HG02571 (cell line): ENCODE measurements around the gene R3HDM1.
"Not testable (repeated sequence)": the region's sequence is repeated elsewhere in the genome, so short reads cannot be mapped to it uniquely, and the experiment has no call there.

Experiments
- ATAC-seq: cut with Tn5 transposase; IDR thresholded peaks from one replicate; pipeline ENCODE4 v1.9.1; 2021; ENCODE audit warnings: mild to moderate bottlenecking, moderate library complexity; ENCODE audit not compliant: unreplicated experiment

The R3HDM1 gene

DNA sequence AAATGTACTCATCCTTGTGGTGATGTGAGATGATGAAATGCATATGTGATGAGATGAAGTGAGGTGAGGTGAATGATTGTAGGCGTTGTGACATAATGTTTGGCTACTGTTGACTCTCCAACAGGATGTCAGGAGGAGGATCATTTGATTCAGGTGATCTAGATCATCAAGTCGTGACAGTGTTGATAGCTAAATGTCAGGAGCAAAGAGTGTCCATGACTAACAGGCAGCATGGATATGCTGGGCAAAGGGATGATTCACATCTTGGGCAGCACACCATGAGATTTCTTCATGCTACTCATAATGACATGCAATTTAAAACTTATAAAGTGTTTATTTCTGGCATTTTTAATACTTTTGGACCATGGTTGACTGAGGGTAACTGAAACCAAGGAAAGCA lies 170.2 kb downstream of the R3HDM1 start:
- no peak for ATAC-seq

DNA sequence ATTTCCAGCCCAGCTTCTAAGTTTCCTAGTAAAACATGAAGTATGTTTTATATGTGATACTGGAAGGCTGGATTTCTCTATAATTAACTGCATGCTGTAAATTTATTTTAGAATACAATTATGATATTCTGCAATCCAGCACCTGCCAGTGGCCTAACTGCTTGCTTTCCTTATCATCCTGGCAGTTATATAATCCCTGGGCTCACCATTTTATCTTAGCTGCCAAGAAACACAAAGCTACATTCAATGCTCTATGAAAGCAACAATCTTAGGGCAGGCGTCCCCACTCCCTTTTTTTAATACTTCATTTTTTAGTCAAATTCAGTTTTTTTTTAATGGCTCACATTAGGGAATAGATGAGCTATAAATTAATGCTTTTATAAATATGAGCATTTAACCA lies 172.0 kb downstream of the R3HDM1 start:
- ATAC-seq = no peak

DNA sequence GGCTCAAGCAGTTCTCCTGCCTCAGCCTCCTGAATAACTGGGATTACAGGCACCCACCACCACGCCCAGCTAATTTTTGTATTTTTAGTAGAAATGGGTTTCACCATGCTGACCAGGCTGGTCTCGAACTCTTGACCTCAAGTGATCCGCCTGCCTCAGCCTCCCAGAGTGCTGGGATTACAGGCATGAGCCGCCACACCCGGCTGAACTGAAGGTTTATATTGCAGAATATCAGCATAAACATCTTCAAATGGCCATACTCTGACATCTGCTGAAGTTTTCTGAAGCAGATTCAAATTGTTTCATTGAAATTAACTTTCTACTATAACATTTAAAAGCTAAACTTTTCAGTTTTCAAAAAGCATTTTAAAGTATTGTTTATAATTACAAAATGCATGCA lies 172.8 kb downstream of the R3HDM1 start:
- not testable (repeated sequence) for ATAC-seq

DNA sequence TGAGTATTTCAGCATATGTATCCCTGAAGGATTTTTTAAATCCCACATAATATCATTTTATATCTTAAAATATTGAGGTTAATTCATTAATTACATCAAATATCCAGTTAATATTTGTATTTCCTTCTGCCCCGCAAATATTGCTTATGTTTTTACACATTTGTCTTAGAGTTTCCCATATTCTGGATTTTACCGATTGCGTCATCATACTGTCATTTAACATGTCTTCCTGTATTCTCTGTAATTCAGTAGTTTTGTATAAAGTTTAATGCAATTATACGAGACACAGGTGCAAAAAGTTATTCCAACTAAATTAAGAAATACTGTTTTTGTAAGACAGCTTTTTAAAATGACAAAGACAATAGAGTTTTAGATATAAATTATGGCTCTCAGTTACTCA lies 176.9 kb downstream of the R3HDM1 start:
- ATAC-seq = no peak

DNA sequence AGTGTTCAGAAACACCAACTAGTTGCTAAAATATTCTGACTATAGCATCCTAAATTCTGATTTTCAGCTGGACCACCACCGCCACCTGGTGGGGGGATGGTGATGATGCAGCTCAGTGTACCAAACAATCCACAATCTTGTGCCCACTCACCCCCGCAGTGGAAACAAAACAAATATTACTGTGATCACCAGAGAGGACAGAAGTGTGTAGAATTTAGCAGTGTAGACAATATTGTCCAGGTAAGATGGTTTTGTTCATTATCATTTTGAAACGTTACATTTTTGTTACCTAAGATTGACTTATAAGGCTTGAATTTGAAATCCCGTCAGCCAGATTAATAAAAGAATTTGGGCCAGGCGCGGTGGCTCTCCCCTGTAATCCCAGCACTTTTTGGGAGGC lies 178.7 kb downstream of the R3HDM1 start:
- no peak for ATAC-seq

DNA sequence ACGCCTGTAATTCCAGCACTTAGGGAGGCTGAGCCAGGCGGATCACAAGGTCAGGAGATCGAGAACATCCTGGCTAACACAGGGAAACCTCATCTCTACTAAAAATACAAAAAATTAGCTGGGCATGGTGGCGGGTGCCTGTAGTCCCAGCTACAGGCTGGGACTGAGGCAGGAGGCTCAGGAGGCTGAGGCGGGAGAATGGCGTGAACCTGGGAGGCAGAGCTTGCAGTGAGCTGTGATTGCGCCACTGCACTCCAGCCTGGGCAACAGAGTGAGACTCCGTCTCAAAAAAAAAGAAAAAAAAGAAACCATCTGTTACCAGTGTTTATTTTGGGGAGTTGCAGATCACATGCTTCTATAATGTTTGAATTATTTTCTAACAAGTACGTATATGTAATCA lies 183.8 kb downstream of the R3HDM1 start:
- ATAC-seq = not testable (repeated sequence)

DNA sequence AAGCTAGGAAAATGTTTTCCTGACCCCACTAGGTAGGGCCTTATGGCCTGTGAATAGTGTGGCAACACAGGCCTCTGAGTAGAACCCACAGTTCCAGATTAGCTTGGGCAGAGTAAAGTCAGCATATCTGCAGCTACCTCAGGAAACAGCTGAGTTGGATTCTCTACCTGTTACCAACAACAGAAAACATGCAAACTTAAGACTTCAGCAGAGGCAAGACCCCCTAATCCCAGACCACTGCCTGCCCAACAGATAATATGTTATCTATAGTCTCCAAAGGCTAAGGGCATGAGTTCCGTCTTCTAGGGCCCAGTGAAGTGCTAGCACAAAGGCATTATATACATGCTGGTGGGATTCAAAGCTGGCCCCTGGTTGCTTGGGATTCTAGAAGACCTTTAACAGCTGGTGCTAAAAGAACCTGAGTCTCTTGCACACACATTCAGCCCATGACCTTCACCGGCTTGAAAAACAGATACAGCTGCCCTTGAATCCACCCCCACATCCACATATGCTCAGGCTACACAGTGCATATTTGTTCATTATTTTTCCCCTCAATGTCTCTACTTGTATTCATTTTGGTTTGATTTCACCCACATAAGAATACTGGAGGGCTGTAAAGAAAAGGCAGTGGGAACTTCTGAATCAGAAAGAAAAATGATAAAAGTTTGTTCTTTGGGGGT lies 196.9 kb downstream of the R3HDM1 start:
- no peak for ATAC-seq

- ATAC-seq = no peak
Measured at GRCh38 chr2:135732561-135732960, 201.3 kb downstream of the R3HDM1 start.

GRCh38 chr2:135733045-135733444 lies 201.8 kb downstream of the R3HDM1 start:
- no peak for ATAC-seq

GRCh38 chr2:135736546-135736945 lies 205.3 kb downstream of the R3HDM1 start:
- ATAC-seq = no peak

- no peak for ATAC-seq
Measured at GRCh38 chr2:135740206-135740605, 208.9 kb downstream of the R3HDM1 start.

- ATAC-seq = no peak
Measured at GRCh38 chr2:135741043-135741394, 209.7 kb downstream of the R3HDM1 start.

GRCh38 chr2:135741395-135742324 lies 210.4 kb downstream of the R3HDM1 start, which contains the start of gene UBXN4:
Gene UBXN4, plus strand, starts transcription at chr2:135741855. Its CDS starts 75 bp downstream, at chr2:135741930.
- peak; percentile 91 for ATAC-seq

DNA sequence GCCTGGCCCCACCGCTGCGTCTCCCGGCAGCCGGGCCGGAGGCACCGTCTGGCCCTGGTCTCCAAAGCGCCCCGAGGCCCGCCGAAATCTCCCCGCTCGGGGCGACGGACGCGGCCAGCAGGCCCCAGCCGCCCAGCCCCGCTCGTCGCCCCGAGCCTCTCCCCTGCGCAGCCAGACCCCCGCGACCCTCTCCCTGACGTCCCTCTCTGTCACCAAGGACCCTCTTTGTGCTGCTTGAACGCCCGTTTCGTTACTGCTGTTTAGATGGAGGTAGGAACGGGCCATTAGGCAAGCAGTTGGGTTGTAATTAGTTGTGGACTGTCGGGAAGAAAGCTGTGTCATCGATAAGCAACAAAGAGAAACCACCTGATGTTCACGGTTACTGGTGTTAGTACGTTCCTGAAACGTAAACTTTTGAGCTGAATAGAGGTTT lies 211.1 kb downstream of the R3HDM1 start:
- peak; percentile 14 for ATAC-seq

- no peak for ATAC-seq
Measured at GRCh38 chr2:135743860-135744259, 212.6 kb downstream of the R3HDM1 start.

DNA sequence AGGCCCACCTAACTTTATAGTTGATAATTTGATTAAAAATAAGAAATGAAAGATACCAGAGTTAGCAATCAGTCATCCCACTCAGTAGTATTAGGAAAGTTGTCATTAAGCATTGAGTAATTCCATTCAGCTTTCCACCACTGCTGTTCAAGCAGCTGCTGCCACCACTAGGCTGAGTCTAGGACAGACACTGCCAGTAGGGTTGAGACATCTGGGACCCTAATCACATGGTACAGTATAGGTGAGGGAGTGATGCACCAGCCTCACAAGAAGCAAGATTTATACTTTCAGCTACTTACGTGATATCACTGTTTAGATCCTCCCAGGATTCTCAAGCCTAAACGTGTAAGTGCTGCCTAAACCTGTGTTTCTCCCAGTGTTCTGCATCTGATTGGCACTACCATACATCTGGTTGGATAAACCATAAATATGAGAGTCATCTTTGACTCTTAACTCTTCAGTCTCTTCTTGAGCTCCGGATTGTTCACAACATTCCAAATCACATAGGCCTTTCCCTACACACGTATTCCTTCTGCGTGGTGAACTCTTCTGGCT lies 213.6 kb downstream of the R3HDM1 start:
- no peak for ATAC-seq

DNA sequence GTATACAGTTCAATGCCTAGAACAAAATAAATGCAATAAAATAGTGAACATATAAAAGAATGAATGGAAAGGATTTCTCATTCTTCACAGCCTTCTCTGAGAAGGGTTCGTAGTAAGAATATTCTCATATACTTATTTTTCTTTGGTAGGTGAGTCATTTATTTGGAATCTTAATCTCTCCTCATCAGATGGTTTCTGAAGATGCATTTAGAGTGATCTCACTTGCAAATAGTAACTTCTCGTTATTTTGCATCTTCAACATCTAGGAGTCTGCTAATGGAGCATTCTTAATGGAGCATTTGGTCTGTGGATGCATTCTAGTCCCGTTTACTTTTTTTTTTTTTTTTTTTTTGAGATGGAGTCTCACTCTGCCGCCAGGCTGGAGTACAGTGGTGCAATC lies 214.3 kb downstream of the R3HDM1 start:
- no peak for ATAC-seq

GRCh38 chr2:135755573-135755972 lies 224.3 kb downstream of the R3HDM1 start:
- ATAC-seq = no peak

- ATAC-seq = no peak
Measured at GRCh38 chr2:135756692-135757091, 225.4 kb downstream of the R3HDM1 start.

- no peak for ATAC-seq
Measured at GRCh38 chr2:135762022-135762421, 230.7 kb downstream of the R3HDM1 start.

GRCh38 chr2:135762530-135762929 lies 231.2 kb downstream of the R3HDM1 start:
- no peak for ATAC-seq

GRCh38 chr2:135768863-135769262 lies 237.6 kb downstream of the R3HDM1 start:
- ATAC-seq = no peak
